IPS DF 6.9 (cell line): ENCODE measurements around the gene TMEM236.
"Not testable (repeated sequence)": the region's sequence is repeated elsewhere in the genome, so short reads cannot be mapped to it uniquely, and the experiment has no call there.

Source experiments
- DNase-seq: peaks from one replicate; pipeline ENCODE4 v3.0.0-alpha.2; 2013; ENCODE audit warnings: low read depth, low spot score
- H3K27ac ChIP-seq: one replicate; pipeline ENCODE4 v1.5.1; 2013; ENCODE audit warnings: low read length, control low read depth
- H3K27me3 ChIP-seq: 2 replicates; pipeline ENCODE4 v1.6.1; 2013; ENCODE audit warnings: mild to moderate bottlenecking, low read length; ENCODE audit not compliant: control insufficient read depth, insufficient read depth
- H3K36me3 ChIP-seq: 2 replicates; pipeline ENCODE4 v1.6.1; 2013; ENCODE audit warnings: low read length; ENCODE audit not compliant: control insufficient read depth, insufficient read depth
- H3K4me1 ChIP-seq: 2 replicates; pipeline ENCODE4 v1.6.1; 2013; ENCODE audit warnings: low read length; ENCODE audit not compliant: control insufficient read depth, insufficient read depth
- H3K4me3 ChIP-seq: 2 replicates; pipeline ENCODE4 v1.5.1; 2013; ENCODE audit warnings: mild to moderate bottlenecking, low read length
- H3K9me3 ChIP-seq: 2 replicates; pipeline ENCODE4 v1.6.1; 2013; ENCODE audit warnings: low read length, inconsistent platforms; ENCODE audit not compliant: control insufficient read depth, insufficient read depth
- WGBS: extraction: QIAGEN DNeasy Blood & Tissue Kit; methylation state at CpG from one replicate; pipeline ENCODE4 v1.1.7; 2013; ENCODE audit warnings: mixed read lengths, missing lambda C conversion rate; ENCODE audit not compliant: insufficient read length, insufficient coverage; 5-methylcytosine and 5-hydroxymethylcytosine counted together

TMEM236 gene

GRCh38 chr10:17751781-17752445 lies at the start of gene TMEM236:
Gene TMEM236 (plus strand): TSS chr10:17752201. CDS start chr10:17752296, 95 bp downstream.
- Histone ChIP-seq H3K4me1 (no peaks in the 10 kb centered on the region), H3K4me3 (no peak within 1 kb of the TSS), H3K36me3 (no peaks in the 10 kb centered on the region), H3K27ac (no peak within 1 kb of the TSS), H3K27me3 (no peaks in the 10 kb centered on the region), H3K9me3 (no peaks in the 10 kb centered on the region)
- no peak for DNase-seq
- WGBS, result no CpG with 5 or more reads among the region's 9 CpGs

GRCh38 chr10:17703706-17704105 lies 48.3 kb upstream of the TMEM236 start:
- DNase-seq, result no peak
- Histone ChIP-seq H3K27ac (no peak overlapping the region), H3K4me1 (no peaks in the 10 kb centered on the region), H3K9me3 (no peaks in the 10 kb centered on the region), H3K36me3 (peaks cover 2% of the 10 kb centered on the region; the same call in 1 of the 2 replicates), H3K27me3 (no peaks in the 10 kb centered on the region), H3K4me3 (no peak overlapping the region)
- WGBS, result no CpG with 5 or more reads among the region's 3 CpGs

- no peaks in the 10 kb centered on the region for H3K9me3 ChIP-seq
- H3K36me3 ChIP-seq, result peaks cover 7% of the 10 kb centered on the region; the same call in 1 of the 2 replicates
- no CpG with 5 or more reads among the region's 10 CpGs for WGBS
Measured at GRCh38 chr10:17708821-17709220, 43.2 kb upstream of the TMEM236 start.

GRCh38 chr10:17709492-17709891 lies 42.5 kb upstream of the TMEM236 start:
- Histone ChIP-seq H3K9me3 (no peaks in the 10 kb centered on the region), H3K4me1 (peaks cover 2% of the 10 kb centered on the region; the same call in 1 of the 2 replicates), H3K36me3 (peaks cover 7% of the 10 kb centered on the region; the same call in 1 of the 2 replicates), H3K27ac (no peak overlapping the region), H3K4me3 (no peak overlapping the region), H3K27me3 (no peaks in the 10 kb centered on the region)
- no peak for DNase-seq
- no CpG with 5 or more reads among the region's 5 CpGs for WGBS

More at GRCh38 chr10:17708821-17709220, 43.2 kb upstream of the TMEM236 start:
- Histone ChIP-seq H3K27ac (no peak overlapping the region), H3K4me1 (peaks cover 2% of the 10 kb centered on the region; the same call in 1 of the 2 replicates), H3K4me3 (no peak overlapping the region), H3K27me3 (no peaks in the 10 kb centered on the region)
- DNase-seq, result no peak

- no CpG with 5 or more reads among the region's 4 CpGs for WGBS
- Histone ChIP-seq H3K4me3 (no peak overlapping the region), H3K4me1 (peaks cover 2% of the 10 kb centered on the region; the same call in 1 of the 2 replicates), H3K27ac (no peak overlapping the region), H3K27me3 (no peaks in the 10 kb centered on the region), H3K9me3 (no peaks in the 10 kb centered on the region), H3K36me3 (peaks cover 7% of the 10 kb centered on the region; the same call in 1 of the 2 replicates)
- no peak for DNase-seq
Measured at GRCh38 chr10:17710181-17710580, 41.8 kb upstream of the TMEM236 start.

GRCh38 chr10:17712053-17712452 lies 39.9 kb upstream of the TMEM236 start:
- Histone ChIP-seq H3K36me3 (peaks cover 7% of the 10 kb centered on the region; the same call in 1 of the 2 replicates), H3K27ac (no peak overlapping the region)
- WGBS, result no CpG with 5 or more reads among the region's 5 CpGs

GRCh38 chr10:17712717-17713471 lies 39.1 kb upstream of the TMEM236 start:
- Histone ChIP-seq H3K4me3 (no peak overlapping the region), H3K4me1 (peaks cover 2% of the 10 kb centered on the region; the same call in 1 of the 2 replicates), H3K36me3 (peaks cover 7% of the 10 kb centered on the region; the same call in 1 of the 2 replicates), H3K9me3 (no peaks in the 10 kb centered on the region), H3K27ac (no peak overlapping the region), H3K27me3 (no peaks in the 10 kb centered on the region)
- no CpG with 5 or more reads among the region's 18 CpGs for WGBS
- no peak for DNase-seq

More at GRCh38 chr10:17712053-17712452, 39.9 kb upstream of the TMEM236 start:
- Histone ChIP-seq H3K4me1 (peaks cover 2% of the 10 kb centered on the region; the same call in 1 of the 2 replicates), H3K9me3 (no peaks in the 10 kb centered on the region), H3K4me3 (no peak overlapping the region), H3K27me3 (no peaks in the 10 kb centered on the region)
- no peak for DNase-seq

GRCh38 chr10:17713758-17714157 lies 38.2 kb upstream of the TMEM236 start:
- H3K27ac ChIP-seq, result no peak overlapping the region
- DNase-seq, result no peak
- peaks cover 2% of the 10 kb centered on the region; the same call in 1 of the 2 replicates for H3K4me1 ChIP-seq
- H3K4me3 ChIP-seq, result no peak overlapping the region
- peaks cover 5% of the 10 kb centered on the region; the same call in 1 of the 2 replicates for H3K36me3 ChIP-seq
- H3K9me3 ChIP-seq, result no peaks in the 10 kb centered on the region
- WGBS, result no CpG with 5 or more reads among the region's 10 CpGs
- H3K27me3 ChIP-seq, result no peaks in the 10 kb centered on the region

GRCh38 chr10:17716161-17716560 lies 35.8 kb upstream of the TMEM236 start:
- no peaks in the 10 kb centered on the region for H3K36me3 ChIP-seq
- no peak for DNase-seq
- no CpG with 5 or more reads among the region's 4 CpGs for WGBS
- peaks cover 2% of the 10 kb centered on the region; the same call in 1 of the 2 replicates for H3K4me1 ChIP-seq
- H3K27ac ChIP-seq, result no peak overlapping the region
- H3K4me3 ChIP-seq, result no peak overlapping the region
- H3K27me3 ChIP-seq, result no peaks in the 10 kb centered on the region
- H3K9me3 ChIP-seq, result no peaks in the 10 kb centered on the region

- DNase-seq, H3K36me3 ChIP-seq, H3K4me1 ChIP-seq, H3K27me3 ChIP-seq, H3K9me3 ChIP-seq, H3K4me3 ChIP-seq, H3K27ac ChIP-seq: not testable (repeated sequence)
- WGBS, result no CpG with 5 or more reads among the region's 25 CpGs
Measured at GRCh38 chr10:17722317-17723014, 29.5 kb upstream of the TMEM236 start.
